Tibial nerve (tissue), 4 donors: ENCODE results near the gene OLFM1. TPM values are rescaled to one million over a fixed set of nuclear protein-coding genes. Genes with fewer than 3 reads are reported as not detected.
"Not testable (repeated sequence)": the region's sequence is repeated elsewhere in the genome, so short reads cannot be mapped to it uniquely, and the experiment has no call there.

Experiments
- DNase-seq, 2 donors: peaks; one replicate each; pipeline ENCODE4 v3.0.0-alpha.2; 2019; ENCODE audit warnings: low spot score in 2 of 2
- H3K27ac ChIP-seq, 4 donors: fragments of 200-600 bp; sonication (generic) in 3 of 4; one replicate each; pipeline ENCODE4 v1.5.1; 2017 to 2019; ENCODE audit warnings: mild to moderate bottlenecking in 1 of 4
- H3K27me3 ChIP-seq, 2 donors: fragments of 200-600 bp; sonication (generic) in 1 of 2; one replicate each; pipeline versions ENCODE4 v1.5.1 to v1.6.0; 2017 to 2019
- H3K36me3 ChIP-seq, 3 donors: fragments of 200-600 bp; sonication (generic); one replicate each; pipeline ENCODE4 v1.5.1; 2018 to 2019
- H3K4me1 ChIP-seq, 4 donors: fragments of 200-600 bp; sonication (generic) in 3 of 4; one replicate each; pipeline ENCODE4 v1.5.1; 2017 to 2019
- H3K4me3 ChIP-seq, 4 donors: fragments of 200-600 bp; sonication (generic) in 3 of 4; one replicate each; pipeline ENCODE4 v1.5.1; 2017 to 2019; ENCODE audit warnings: mild to moderate bottlenecking in 1 of 4, moderate library complexity in 1 of 4
- H3K9me3 ChIP-seq, 4 donors: fragments of 200-600 bp; sonication (generic) in 3 of 4; one replicate each; pipeline ENCODE4 v1.5.1; 2017 to 2019
- EP300 ChIP-seq, 2 donors: sonication (generic); formaldehyde crosslinking; IDR thresholded peaks; one replicate each; pipeline ENCODE4 v1.6.1; 2017; ENCODE audit warnings: antibody characterized with exemption in 2 of 2, mild to moderate bottlenecking in 1 of 2
- POLR2A ChIP-seq, 2 donors: fragments of 450-650 bp; IDR thresholded peaks; one replicate each; pipeline ENCODE4 v1.6.1; 2017; ENCODE audit warnings: antibody characterized with exemption in 2 of 2, mild to moderate bottlenecking in 2 of 2, moderate library complexity in 2 of 2
- WGBS, 2 donors: methylation state at CpG; one replicate each; pipeline ENCODE4 v1.1.5; 2018; 5-methylcytosine and 5-hydroxymethylcytosine counted together
- total RNA-seq, 4 donors: library from RNA; depleted of rRNA; stranded (reverse); fragments of >200 nt; gene quantifications; one replicate each; pipeline ENCODE4 v1.1.0, GENCODE V29; 2016
- TF ChIP-seq, protein P1 (sequence below), 5 experiments: fragments of 200-600 bp in 3 of 5; fragments of 450-650 bp in 2 of 5; sonication (generic) in 3 of 5; IDR thresholded peaks; one replicate each; pipeline ENCODE4 v1.5.1; 2016 to 2019; ENCODE audit warnings: antibody characterized with exemption in 5 of 5, mild to moderate bottlenecking in 3 of 5, moderate library complexity in 2 of 5

OLFM1 gene
- total RNA-seq, 4 donors from 2014 or later = 30.3 to 63.8 (median 38.3) TPM

DNA sequence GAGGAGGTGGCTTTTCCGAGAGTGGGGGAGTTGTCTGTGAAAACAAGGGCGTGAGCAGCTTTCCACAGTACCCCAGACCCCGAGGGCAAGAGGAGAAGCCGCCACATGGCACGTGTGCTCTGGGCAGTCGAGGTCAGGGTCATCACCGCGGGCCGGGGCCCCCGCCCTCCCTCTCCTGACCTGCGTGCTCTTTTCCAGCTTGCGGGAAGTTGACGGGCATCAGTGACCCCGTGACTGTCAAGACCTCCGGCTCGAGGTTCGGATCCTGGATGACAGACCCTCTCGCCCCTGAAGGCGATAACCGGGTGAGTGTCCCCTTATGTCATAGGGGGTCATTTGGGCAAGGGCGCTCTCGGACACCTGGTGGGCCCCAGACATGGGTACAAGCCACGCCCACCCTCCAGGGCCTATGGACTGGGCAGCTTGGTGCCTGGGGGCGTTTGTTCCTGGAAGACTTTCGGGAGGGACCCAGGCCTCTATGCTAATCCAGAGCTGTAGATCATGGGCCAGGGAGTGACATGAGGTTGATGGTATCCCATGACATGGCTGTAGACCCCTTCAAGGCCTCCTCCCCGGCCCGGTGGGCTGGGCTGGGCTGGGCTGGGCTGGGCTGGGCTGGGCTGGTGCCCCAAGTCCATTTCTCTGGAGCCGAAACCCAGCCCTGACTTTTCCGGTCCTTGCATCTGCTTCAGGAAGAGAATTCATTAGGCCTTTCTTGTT is 19.2 kb downstream of the OLFM1 start:
- no peaks in the 10 kb centered on the region for H3K4me1 ChIP-seq
- 78 to 84% methylated on average over 27 to 29 of the region's 29 CpGs for WGBS, 2 donors
- no peak for DNase-seq
- TF ChIP-seq POLR2A (IDR thresholded peaks at IDR 0.05) (no peak), EP300 (IDR thresholded peaks at IDR 0.05) (no peak)
- TF ChIP-seq, protein P1, sequence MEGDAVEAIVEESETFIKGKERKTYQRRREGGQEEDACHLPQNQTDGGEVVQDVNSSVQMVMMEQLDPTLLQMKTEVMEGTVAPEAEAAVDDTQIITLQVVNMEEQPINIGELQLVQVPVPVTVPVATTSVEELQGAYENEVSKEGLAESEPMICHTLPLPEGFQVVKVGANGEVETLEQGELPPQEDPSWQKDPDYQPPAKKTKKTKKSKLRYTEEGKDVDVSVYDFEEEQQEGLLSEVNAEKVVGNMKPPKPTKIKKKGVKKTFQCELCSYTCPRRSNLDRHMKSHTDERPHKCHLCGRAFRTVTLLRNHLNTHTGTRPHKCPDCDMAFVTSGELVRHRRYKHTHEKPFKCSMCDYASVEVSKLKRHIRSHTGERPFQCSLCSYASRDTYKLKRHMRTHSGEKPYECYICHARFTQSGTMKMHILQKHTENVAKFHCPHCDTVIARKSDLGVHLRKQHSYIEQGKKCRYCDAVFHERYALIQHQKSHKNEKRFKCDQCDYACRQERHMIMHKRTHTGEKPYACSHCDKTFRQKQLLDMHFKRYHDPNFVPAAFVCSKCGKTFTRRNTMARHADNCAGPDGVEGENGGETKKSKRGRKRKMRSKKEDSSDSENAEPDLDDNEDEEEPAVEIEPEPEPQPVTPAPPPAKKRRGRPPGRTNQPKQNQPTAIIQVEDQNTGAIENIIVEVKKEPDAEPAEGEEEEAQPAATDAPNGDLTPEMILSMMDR (IDR thresholded peaks at IDR 0.05) = no peak
- no peak overlapping the region for H3K27ac ChIP-seq
- H3K4me3 ChIP-seq = no peak overlapping the region
- no peaks in the 10 kb centered on the region for H3K27me3 ChIP-seq
- no peaks in the 10 kb centered on the region for H3K9me3 ChIP-seq
- H3K36me3 ChIP-seq = peaks cover 0 to 49% (median 0%) of the 10 kb centered on the region in 3 donors

DNA sequence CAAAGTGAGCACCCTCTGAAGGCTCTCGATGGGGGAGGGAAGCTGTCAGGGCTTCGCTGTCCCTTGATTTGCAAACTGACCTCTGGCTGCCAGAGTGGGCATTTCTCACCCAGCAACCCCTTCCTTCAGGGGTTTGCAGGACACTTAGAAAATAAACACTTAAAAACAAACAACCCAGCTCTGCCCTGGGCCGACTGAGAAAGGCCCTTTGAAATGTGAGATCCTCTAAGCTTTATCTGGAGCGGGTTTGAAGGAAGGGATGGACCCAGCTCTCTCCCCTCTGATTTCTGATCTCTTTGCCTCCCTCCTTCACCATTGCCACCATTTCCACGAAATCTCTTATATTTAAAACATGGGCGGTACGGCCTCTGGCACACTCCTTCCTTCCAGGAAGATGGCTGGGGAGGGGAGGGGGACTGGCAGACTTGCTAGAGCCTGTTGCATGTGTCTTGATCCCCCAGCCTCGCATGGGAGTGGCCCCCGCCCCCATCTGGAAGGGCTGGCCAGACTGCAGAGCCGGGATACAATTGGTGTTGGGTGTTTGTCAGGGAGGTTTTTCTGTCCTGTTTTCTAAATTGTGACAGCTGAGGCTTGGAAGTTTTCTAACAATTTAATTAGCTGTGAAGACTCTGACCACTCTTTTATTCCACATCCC is 20.2 kb downstream of the OLFM1 start:
- H3K4me3 ChIP-seq = no peak overlapping the region
- H3K27me3 ChIP-seq = no peaks in the 10 kb centered on the region
- no peak overlapping the region for H3K27ac ChIP-seq
- no peaks in the 10 kb centered on the region for H3K9me3 ChIP-seq
- 48 to 50% methylated on average over 8 to 10 of the region's 10 CpGs for WGBS, 2 donors
- TF ChIP-seq, protein P1 (IDR thresholded peaks at IDR 0.05) = no peak
- no peak for TF ChIP-seq POLR2A (IDR thresholded peaks at IDR 0.05)
- no peak for TF ChIP-seq EP300 (IDR thresholded peaks at IDR 0.05)
- DNase-seq = no peak
- peaks cover 0 to 39% (median 0%) of the 10 kb centered on the region in 3 donors for H3K36me3 ChIP-seq
- H3K4me1 ChIP-seq = no peaks in the 10 kb centered on the region

DNA sequence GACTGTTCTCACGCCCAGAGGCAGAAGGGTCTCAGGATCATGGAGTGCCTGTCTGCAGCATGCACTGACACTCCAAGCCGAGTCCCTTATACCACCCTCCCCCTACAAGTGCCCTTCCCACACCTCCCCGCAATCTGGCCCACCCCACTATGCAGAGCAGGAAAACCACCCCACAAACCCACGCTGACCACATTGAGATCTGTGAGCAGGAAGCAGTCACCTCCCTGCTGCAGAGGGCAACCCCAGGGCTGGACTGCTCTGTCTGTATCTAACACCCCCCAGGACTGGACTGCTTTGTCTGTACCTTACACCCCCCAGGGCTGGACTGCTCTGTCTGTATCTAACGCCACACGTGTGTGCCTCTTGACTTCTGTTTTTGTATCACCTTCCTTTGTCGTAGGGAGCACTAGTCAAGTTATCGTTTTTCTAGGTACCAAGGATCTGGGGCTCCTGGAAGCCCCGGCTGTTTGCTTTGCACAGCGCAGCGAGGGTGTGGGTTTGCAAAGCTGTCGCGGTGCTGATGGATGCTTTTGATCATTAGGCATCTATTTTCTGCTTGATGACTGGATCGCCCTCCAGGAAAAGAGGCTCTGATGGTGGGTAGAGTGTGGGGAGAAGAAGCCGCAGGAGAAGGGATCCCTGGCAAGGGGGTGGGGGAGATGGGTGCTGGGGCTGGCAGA is 21.5 kb downstream of the OLFM1 start:
- 73 to 77% methylated on average over 15 of the region's 15 CpGs for WGBS, 2 donors
- Histone ChIP-seq H3K36me3 (peaks cover 0 to 37% (median 0%) of the 10 kb centered on the region in 3 donors), H3K9me3 (no peaks in the 10 kb centered on the region), H3K4me3 (no peak overlapping the region), H3K27ac (no peak overlapping the region), H3K27me3 (no peaks in the 10 kb centered on the region), H3K4me1 (no peaks in the 10 kb centered on the region)
- TF ChIP-seq POLR2A (IDR thresholded peaks at IDR 0.05) (no peak), EP300 (IDR thresholded peaks at IDR 0.05) (no peak)
- TF ChIP-seq, protein P1 (IDR thresholded peaks at IDR 0.05) = no peak
- DNase-seq = no peak

DNA sequence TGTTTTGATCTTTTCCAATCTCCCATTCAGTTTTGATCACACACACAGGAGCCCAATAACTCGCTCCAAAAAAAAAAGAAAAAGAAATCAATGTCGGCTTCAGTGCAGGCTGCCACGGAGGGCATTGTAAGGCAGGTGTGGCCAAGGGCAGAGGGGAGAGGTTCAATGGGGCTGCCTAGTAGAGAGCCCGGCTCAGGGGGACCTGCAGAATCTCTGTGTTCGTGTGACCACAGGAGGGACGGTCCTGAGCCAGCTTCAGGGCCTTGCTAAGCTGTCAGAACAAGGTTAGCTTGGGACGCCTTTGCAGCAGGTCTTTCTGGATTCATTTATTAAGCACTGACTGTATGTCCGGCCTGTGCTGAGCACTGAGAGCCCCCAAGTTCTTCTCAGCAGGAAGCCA is 22.2 kb downstream of the OLFM1 start:
- Histone ChIP-seq H3K27me3 (no peaks in the 10 kb centered on the region), H3K9me3 (no peaks in the 10 kb centered on the region), H3K4me3 (no peak overlapping the region), H3K36me3 (peaks cover 0 to 30% (median 0%) of the 10 kb centered on the region in 3 donors), H3K27ac (no peak overlapping the region), H3K4me1 (peaks cover 0 to 5% (median 0%) of the 10 kb centered on the region in 4 donors)
- no peak for DNase-seq
- TF ChIP-seq POLR2A (IDR thresholded peaks at IDR 0.05) (no peak), EP300 (IDR thresholded peaks at IDR 0.05) (no peak)
- TF ChIP-seq, protein P1 (IDR thresholded peaks at IDR 0.05) = no peak
- WGBS, 2 donors = 73 to 76% methylated on average over 8 of the region's 8 CpGs

DNA sequence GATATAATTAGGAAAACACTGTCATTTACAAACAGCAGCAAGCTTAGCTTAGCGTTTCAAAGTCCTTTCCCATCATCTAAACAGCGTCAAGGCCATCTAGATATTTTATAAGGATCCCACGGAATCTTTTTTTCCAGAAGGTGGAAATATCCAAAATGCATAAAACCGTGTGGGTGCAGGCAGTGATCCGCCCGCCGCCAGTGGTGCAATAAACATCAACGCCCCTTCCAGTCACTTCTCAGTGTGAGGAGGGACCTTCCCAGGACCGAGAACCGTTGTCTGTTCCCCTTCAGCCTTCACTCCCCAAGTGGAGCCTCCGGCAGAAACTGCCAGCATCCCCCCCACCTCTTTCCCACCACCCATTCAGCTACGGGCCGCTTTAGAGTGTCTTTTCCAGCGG is 22.9 kb downstream of the OLFM1 start:
- Histone ChIP-seq H3K9me3 (no peaks in the 10 kb centered on the region), H3K27me3 (no peaks in the 10 kb centered on the region), H3K36me3 (peaks cover 0 to 29% (median 0%) of the 10 kb centered on the region in 3 donors), H3K4me3 (no peak overlapping the region), H3K4me1 (peaks cover 0 to 6% (median 0%) of the 10 kb centered on the region in 4 donors), H3K27ac (no peak overlapping the region)
- 60 to 73% methylated on average over 14 of the region's 14 CpGs for WGBS, 2 donors
- no peak for TF ChIP-seq EP300 (IDR thresholded peaks at IDR 0.05)
- TF ChIP-seq POLR2A (IDR thresholded peaks at IDR 0.05) = no peak
- TF ChIP-seq, protein P1 (IDR thresholded peaks at IDR 0.05) = no peak
- no peak for DNase-seq

DNA sequence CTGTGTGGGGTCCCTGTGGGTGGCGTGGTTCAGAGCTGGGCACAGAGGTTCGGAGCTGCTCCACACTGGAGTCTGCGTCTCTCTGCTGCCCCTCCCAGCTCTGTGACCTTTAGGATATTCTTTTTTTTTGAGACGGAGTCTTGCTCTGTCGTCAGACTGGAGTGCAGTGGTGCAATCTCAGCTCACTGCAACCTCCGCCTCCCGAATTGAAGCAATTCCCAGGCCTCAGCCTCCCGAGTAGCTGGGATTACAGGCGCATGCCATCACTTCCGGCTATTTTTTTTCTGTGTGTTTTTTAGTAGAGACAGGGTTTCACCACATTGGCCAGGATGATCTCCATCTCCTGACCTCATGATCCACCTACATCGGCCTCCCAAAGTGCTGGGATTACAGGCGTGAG is 24.1 kb downstream of the OLFM1 start:
- WGBS, 2 donors = 67 to 69% methylated on average over 12 of the region's 12 CpGs
- DNase-seq, H3K9me3 ChIP-seq, H3K4me3 ChIP-seq, H3K27me3 ChIP-seq, H3K4me1 ChIP-seq, H3K27ac ChIP-seq: not testable (repeated sequence)
- peaks cover 0 to 27% (median 0%) of the 10 kb centered on the region in 3 donors for H3K36me3 ChIP-seq
